Osteocyte (in vitro differentiated cells): ENCODE results near the gene SEMA4G. TPM values are rescaled to one million over a fixed set of nuclear protein-coding genes. Genes with fewer than 3 reads are reported as not detected.
A peak's percentile ranks its signal among the peaks of the same experiment; 100 is the strongest.

Experiments
- DNase-seq: peaks from one replicate; pipeline ENCODE4 v3.0.0; 2021; ENCODE audit warnings: mixed read lengths; ENCODE audit not compliant: unreplicated experiment; ENCODE audit errors: extremely low spot score
- H3K27ac Mint-ChIP-seq: one replicate; pipeline ENCODE4 v1.8.0; 2021; ENCODE audit warnings: mild to moderate bottlenecking, mixed read lengths; ENCODE audit not compliant: unreplicated experiment
- H3K27me3 Mint-ChIP-seq: one replicate; pipeline ENCODE4 v1.8.0; 2021; ENCODE audit warnings: mixed read lengths; ENCODE audit not compliant: unreplicated experiment
- H3K36me3 Mint-ChIP-seq: one replicate; pipeline ENCODE4 v1.8.0; 2021; ENCODE audit warnings: mixed read lengths; ENCODE audit not compliant: unreplicated experiment
- H3K4me1 Mint-ChIP-seq: one replicate; pipeline ENCODE4 v1.8.0; 2021; ENCODE audit warnings: mixed read lengths; ENCODE audit not compliant: unreplicated experiment
- H3K4me3 Mint-ChIP-seq: one replicate; pipeline ENCODE4 v1.8.0; 2021; ENCODE audit warnings: mild to moderate bottlenecking, moderate library complexity, mixed read lengths; ENCODE audit not compliant: unreplicated experiment
- H3K9me3 Mint-ChIP-seq: one replicate; pipeline ENCODE4 v1.8.0; 2021; ENCODE audit warnings: mixed read lengths; ENCODE audit not compliant: unreplicated experiment
- CTCF ChIP-seq: fragments of 200-600 bp; sonication (generic); IDR thresholded peaks from 2 replicates; pipeline ENCODE4 v1.5.0; 2021; ENCODE audit warnings: antibody characterized with exemption, mild to moderate bottlenecking, moderate library complexity
- total RNA-seq: library from RNA; stranded (reverse); gene quantifications from 2 replicates; pipeline ENCODE4 v1.2.1, GENCODE V29; 2021

SEMA4G gene
- total RNA-seq, 1 donor from 2014 or later = 7.1 TPM

DNA sequence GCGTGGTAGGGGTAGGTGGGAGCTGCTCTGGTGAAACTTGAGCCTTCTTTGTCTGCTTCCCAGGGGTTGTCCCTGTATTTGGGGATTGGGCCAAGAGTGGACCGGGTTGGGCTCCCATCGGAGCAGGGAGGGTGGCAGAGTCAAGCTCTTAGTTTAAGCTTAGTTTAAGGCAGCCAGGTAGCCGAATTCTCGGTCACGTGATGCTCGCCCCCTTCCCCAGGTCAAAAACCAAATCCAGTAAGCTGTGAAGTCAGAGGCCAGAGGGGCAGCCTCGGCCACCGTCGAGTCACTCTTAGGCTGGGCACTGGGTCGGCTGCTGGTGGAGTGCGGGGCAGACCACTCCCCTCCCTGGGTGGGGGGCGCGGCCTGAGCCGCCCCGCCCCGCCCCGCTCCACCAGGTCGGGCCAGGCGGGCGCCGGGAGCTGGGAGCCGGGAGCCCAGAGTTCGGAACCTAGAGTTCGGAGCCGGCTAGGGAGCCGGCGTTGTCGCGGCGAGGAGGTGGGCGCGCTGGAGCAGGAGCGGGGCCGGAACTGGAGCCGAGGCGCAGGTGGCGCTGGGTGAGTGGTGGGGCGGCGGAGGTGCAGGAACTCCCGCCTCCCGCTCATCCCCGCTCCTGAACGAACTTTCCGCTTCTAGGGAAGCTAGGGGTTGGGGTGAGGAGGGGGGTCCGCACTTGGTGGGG is 27.5 kb downstream of the SEMA4G start:
- Mint-ChIP-seq H3K4me3 (peak overlapping the region; percentile 82), H3K27me3 (no peaks in the 10 kb centered on the region), H3K36me3 (peaks cover 5% of the 10 kb centered on the region), H3K9me3 (no peaks in the 10 kb centered on the region), H3K4me1 (peaks cover 31% of the 10 kb centered on the region), H3K27ac (peak overlapping the region; percentile 99)
- DNase-seq = no peak
- no peak for TF ChIP-seq CTCF

GRCh38 chr10:100997360-100998182 is 28.3 kb downstream of the SEMA4G start:
- H3K27ac Mint-ChIP-seq = peak overlapping the region; percentile 99
- TF ChIP-seq CTCF = peak; percentile 95
- peaks cover 32% of the 10 kb centered on the region for H3K4me1 Mint-ChIP-seq
- peak; percentile 94 for DNase-seq
- no peaks in the 10 kb centered on the region for H3K27me3 Mint-ChIP-seq
- peak overlapping the region; percentile 82 for H3K4me3 Mint-ChIP-seq
- no peaks in the 10 kb centered on the region for H3K9me3 Mint-ChIP-seq
- peaks cover 5% of the 10 kb centered on the region for H3K36me3 Mint-ChIP-seq

GRCh38 chr10:100998183-100998990 is 29.1 kb downstream of the SEMA4G start:
- DNase-seq = peak; percentile 96
- Mint-ChIP-seq H3K27me3 (no peaks in the 10 kb centered on the region), H3K4me1 (peaks cover 32% of the 10 kb centered on the region), H3K9me3 (no peaks in the 10 kb centered on the region), H3K36me3 (peaks cover 6% of the 10 kb centered on the region), H3K27ac (peak overlapping the region; percentile 99), H3K4me3 (peak overlapping the region; percentile 82)
- no peak for TF ChIP-seq CTCF

DNA sequence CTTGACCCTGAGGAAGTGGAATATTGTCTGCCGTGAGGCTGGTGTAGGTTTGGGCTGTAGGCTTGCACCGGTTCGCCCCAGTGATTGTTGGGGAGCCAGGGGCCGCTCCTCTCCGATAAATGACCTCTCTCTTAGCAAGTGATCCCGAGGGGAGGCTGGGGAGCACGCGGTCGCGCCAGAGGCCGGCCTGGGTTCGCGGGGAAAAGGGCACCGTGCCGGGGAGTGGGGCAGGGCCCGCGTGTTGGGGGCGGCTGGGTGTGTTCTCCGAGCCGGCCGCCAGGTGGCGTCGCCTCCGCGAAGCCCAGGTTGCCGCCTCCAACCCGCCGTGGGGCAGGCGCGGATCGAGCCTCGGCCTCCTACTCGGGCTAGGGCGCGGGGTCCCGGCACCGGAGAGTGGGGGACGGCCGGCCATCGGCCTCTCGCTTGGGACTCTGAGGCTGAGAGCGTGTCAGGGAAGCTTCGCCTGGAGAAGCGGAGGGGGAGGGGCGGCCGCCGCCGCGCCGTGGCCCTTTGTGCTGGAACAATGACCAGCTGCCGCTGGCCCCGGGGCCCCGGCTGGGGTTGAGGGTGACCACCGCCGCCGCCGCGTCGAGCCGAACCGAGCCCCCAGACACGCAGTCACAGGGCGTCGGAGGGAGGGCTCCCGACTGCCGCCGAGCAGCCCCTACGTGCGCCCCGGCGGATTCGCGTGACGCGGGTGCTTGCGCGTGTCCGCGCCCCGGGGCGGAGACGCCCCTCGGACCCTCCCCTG is 29.9 kb downstream of the SEMA4G start:
- no peaks in the 10 kb centered on the region for H3K27me3 Mint-ChIP-seq
- peak overlapping the region; percentile 82 for H3K4me3 Mint-ChIP-seq
- H3K9me3 Mint-ChIP-seq = no peaks in the 10 kb centered on the region
- peaks cover 10% of the 10 kb centered on the region for H3K36me3 Mint-ChIP-seq
- H3K27ac Mint-ChIP-seq = peak overlapping the region; percentile 99
- H3K4me1 Mint-ChIP-seq = peaks cover 32% of the 10 kb centered on the region
- peak; percentile 95 for DNase-seq
- peak; percentile 97 for TF ChIP-seq CTCF
